ENCODE results near the gene EFHC1. TPM values are rescaled to one million over a fixed set of nuclear protein-coding genes. Genes with fewer than 3 reads are reported as not detected.

EFHC1 gene
- total and polyA plus RNA-seq, 12 donors, result 3.3 to 14.3 (median 5.8) TPM

- Histone ChIP-seq H3K4me1 (peaks cover 28 to 99% (median 95%) of the 10 kb centered on the region in 9 donors), H3K4me3 (no peak overlapping the region), H3K9me3 (no peaks in the 10 kb centered on the region), H3K27me3 (no peaks in the 10 kb centered on the region), H3K36me3 (no peaks in the 10 kb centered on the region), H3K27ac (no peak overlapping the region)
- WGBS, 2 donors, result 48 to 50% methylated on average over 9 of the region's 9 CpGs
- no peak for TF ChIP-seq CTCF (IDR thresholded peaks at IDR 0.05)
- intact Hi-C loops (cut with DNase I), result no loop called here
- ATAC-seq (no peak), DNase-seq (no peak)
Observed at GRCh38 chr6:52547647-52548352, 127.7 kb downstream of the EFHC1 start.

- DNase-seq (no peak), ATAC-seq (no peak)
- H3K9me3 ChIP-seq, result no peaks in the 10 kb centered on the region
- H3K27me3 ChIP-seq, result no peaks in the 10 kb centered on the region
- intact Hi-C loops (cut with DNase I), result no loop called here
- peaks cover 28 to 99% (median 90%) of the 10 kb centered on the region in 9 donors for H3K4me1 ChIP-seq
- H3K4me3 ChIP-seq, result no peak overlapping the region
- TF ChIP-seq CTCF (IDR thresholded peaks at IDR 0.05), result no peak
- 75 to 76% methylated on average over 7 of the region's 7 CpGs for WGBS, 2 donors
- no peak overlapping the region for H3K27ac ChIP-seq
- no peaks in the 10 kb centered on the region for H3K36me3 ChIP-seq
Observed at GRCh38 chr6:52548353-52548713, 128.2 kb downstream of the EFHC1 start.

GRCh38 chr6:52548999-52549398 lies 128.9 kb downstream of the EFHC1 start:
- DNase-seq (no peak), ATAC-seq (no peak)
- Histone ChIP-seq H3K27me3 (no peaks in the 10 kb centered on the region), H3K4me3 (no peak overlapping the region), H3K4me1 (peaks cover 28 to 95% (median 83%) of the 10 kb centered on the region in 9 donors), H3K9me3 (no peaks in the 10 kb centered on the region), H3K27ac (peak overlapping the region in 1 of 10 donors; percentile 39), H3K36me3 (no peaks in the 10 kb centered on the region)
- no peak for TF ChIP-seq CTCF (IDR thresholded peaks at IDR 0.05)
- WGBS, 2 donors, result 94 to 95% methylated on average over 5 of the region's 5 CpGs
- intact Hi-C loops (cut with DNase I), result no loop called here

GRCh38 chr6:52549428-52549827 lies 129.3 kb downstream of the EFHC1 start:
- ATAC-seq, result no peak
- peak overlapping the region in 1 of 10 donors; percentile 39 for H3K27ac ChIP-seq
- H3K36me3 ChIP-seq, result no peaks in the 10 kb centered on the region
- intact Hi-C loops (cut with DNase I), result no loop called here
- H3K9me3 ChIP-seq, result no peaks in the 10 kb centered on the region
- TF ChIP-seq CTCF (IDR thresholded peaks at IDR 0.05), result no peak
- peaks cover 28 to 91% (median 79%) of the 10 kb centered on the region in 9 donors for H3K4me1 ChIP-seq
- WGBS, 2 donors, result 74 to 76% methylated on average over 4 of the region's 4 CpGs
- no peak for DNase-seq
- no peaks in the 10 kb centered on the region for H3K27me3 ChIP-seq
- H3K4me3 ChIP-seq, result no peak overlapping the region
